Endothelial cell of umbilical vein (primary cell): ENCODE data around the gene NR6A1. TPM values are rescaled to one million over a fixed set of nuclear protein-coding genes. Genes with fewer than 3 reads are reported as not detected.

ENCODE experiments used
- BruUV-seq: library from RNA; stranded (reverse); fragments of 400-500 nt; replicated peaks from 2 replicates; lab custom pipeline; 2021; lab: Mats Ljungman, UMichigan
- CTCF ChIA-PET: fragments of 300-600, 350-600 bp; sonication (Branson Sonifier 250); formaldehyde crosslinking; loops from one replicate; lab custom pipeline; 2021; ENCODE audit warnings: antibody characterized with exemption, inconsistent platforms; lab: Charles Lee
- POLR2A ChIA-PET: fragments of 300-600, 350-600 bp; sonication (Branson Sonifier 250); formaldehyde crosslinking; loops from one replicate; lab custom pipeline; 2021; ENCODE audit warnings: antibody characterized with exemption, inconsistent platforms; lab: Charles Lee
- DNase-seq: peaks from one replicate; pipeline ENCODE4 v3.0.0-alpha.2; 2011; ENCODE audit warnings: low read depth, low spot score
- FAIRE-seq: peaks from 2 replicates; lab custom pipeline; 2011; peaks lifted over from hg19 to GRCh38; lab: Jason Lieb, UNC
- H2AFZ ChIP-seq: 2 replicates; pipeline ENCODE4 v1.6.0; 2012; ENCODE audit warnings: low read depth, low read length, control low read depth, inconsistent platforms
- H3K27ac ChIP-seq: 2 replicates; pipeline ENCODE4 v1.5.1; 2011; ENCODE audit warnings: low read depth, mild to moderate bottlenecking, control low read depth, low read length, moderate library complexity; ENCODE audit not compliant: insufficient read depth
- H3K27me3 ChIP-seq, 2 experiments: 2 replicates each; pipeline versions ENCODE4 v1.6.0 to v1.6.1; 2011; ENCODE audit warnings: low read length in 2 of 2, mixed read lengths in 1 of 2; ENCODE audit not compliant: control insufficient read depth in 2 of 2, insufficient read depth in 2 of 2
- H3K36me3 ChIP-seq, 2 experiments: 2 replicates in 1 of 2; 3 replicates in 1 of 2; pipeline ENCODE4 v1.5.1; 2011; ENCODE audit warnings: low read length in 2 of 2, mild to moderate bottlenecking in 1 of 2, moderate library complexity in 1 of 2; ENCODE audit not compliant: control insufficient read depth in 2 of 2, insufficient read depth in 2 of 2; ENCODE audit errors: extremely low read depth in 1 of 2
- H3K4me1 ChIP-seq: 3 replicates; pipeline ENCODE4 v1.5.1; 2011; ENCODE audit warnings: mild to moderate bottlenecking, low read length; ENCODE audit not compliant: control insufficient read depth, insufficient read depth; ENCODE audit errors: extremely low read depth
- H3K4me2 ChIP-seq: 2 replicates; pipeline ENCODE4 v1.6.1; 2011; ENCODE audit warnings: low read length, control low read depth, mixed read lengths; ENCODE audit not compliant: insufficient read depth
- H3K4me3 ChIP-seq, 3 experiments: fragments of 200-600 bp in 1 of 3; sonication (generic), shearing (Covaris generic) in 1 of 3; replicated peaks in 1 of 3; 2 replicates each; pipeline ENCODE4 v1.5.1; 2011 to 2016; ENCODE audit warnings: control low read depth in 3 of 3, low read length in 3 of 3, mild to moderate bottlenecking in 2 of 3, inconsistent platforms in 1 of 3, low read depth in 1 of 3, moderate library complexity in 1 of 3; ENCODE audit not compliant: insufficient read depth in 1 of 3
- H3K79me2 ChIP-seq: 2 replicates; pipeline ENCODE4 v1.6.0; 2012; ENCODE audit warnings: low read length, inconsistent platforms; ENCODE audit not compliant: control insufficient read depth, insufficient read depth
- H3K9ac ChIP-seq: replicated peaks from 2 replicates; pipeline ENCODE3; 2011; ENCODE audit warnings: low read length, control low read depth; ENCODE audit not compliant: insufficient read depth; ENCODE audit errors: extremely low read depth
- H3K9me1 ChIP-seq: replicated peaks from 3 replicates; pipeline ENCODE4 v1.6.0; 2011; ENCODE audit warnings: mild to moderate bottlenecking, low read length; ENCODE audit not compliant: control insufficient read depth, insufficient read depth; ENCODE audit errors: extremely low read depth
- H3K9me3 ChIP-seq: replicated peaks from 2 replicates; pipeline ENCODE4 v1.5.1; 2012; ENCODE audit warnings: low read length, inconsistent platforms; ENCODE audit not compliant: control insufficient read depth, insufficient read depth
- H4K20me1 ChIP-seq: replicated peaks from 2 replicates; pipeline ENCODE3; 2011; ENCODE audit warnings: mild to moderate bottlenecking, low read length; ENCODE audit not compliant: control insufficient read depth, insufficient read depth; ENCODE audit errors: extremely low read depth
- CTCF ChIP-seq, 2 donors: IDR thresholded peaks; 1 replicate in 1 of 2; 2 replicates in 1 of 2; pipeline ENCODE4 v1.5.1; 2011; ENCODE audit warnings: low read length in 2 of 2, mild to moderate bottlenecking in 2 of 2, moderate library complexity in 2 of 2, control low read depth in 1 of 2, inconsistent platforms in 1 of 2, low read depth in 1 of 2; ENCODE audit not compliant: insufficient read depth in 1 of 2; ENCODE audit errors: extremely low read depth in 1 of 2
- EZH2 ChIP-seq: IDR thresholded peaks from 2 replicates; pipeline ENCODE4 v1.6.1; 2012; ENCODE audit warnings: borderline replicate concordance, low read depth, mild to moderate bottlenecking, moderate library complexity, low read length, inconsistent platforms; ENCODE audit not compliant: severe bottlenecking
- FOS ChIP-seq: IDR thresholded peaks from 2 replicates; pipeline ENCODE4 v1.6.1; 2011; ENCODE audit warnings: mild to moderate bottlenecking, low read length, moderate library complexity, borderline replicate concordance; ENCODE audit not compliant: insufficient read depth
- GATA2 ChIP-seq: IDR thresholded peaks from 2 replicates; pipeline ENCODE4 v1.7.0; 2011; ENCODE audit warnings: low read depth, mild to moderate bottlenecking, moderate library complexity, mixed read lengths, low read length; ENCODE audit not compliant: insufficient read length, insufficient read depth
- JUN ChIP-seq: IDR thresholded peaks from 2 replicates; pipeline ENCODE4 v1.6.1; 2011; ENCODE audit warnings: borderline replicate concordance, low read depth; ENCODE audit not compliant: insufficient read length, insufficient read depth
- MAX ChIP-seq: IDR thresholded peaks from 2 replicates; pipeline ENCODE4 v1.6.1; 2011; ENCODE audit not compliant: insufficient read depth, insufficient read length
- MYC ChIP-seq: IDR thresholded peaks from one replicate; pipeline ENCODE4 v1.6.1; 2011; ENCODE audit warnings: mild to moderate bottlenecking, low read depth, low read length
- POLR2A ChIP-seq: IDR thresholded peaks from 2 replicates; pipeline ENCODE4 v1.6.1; 2012; ENCODE audit warnings: low read depth, mild to moderate bottlenecking, control low read depth, low read length
- POLR2AphosphoS5 ChIP-seq: IDR thresholded peaks from 2 replicates; pipeline ENCODE4 v1.6.1; 2012; ENCODE audit warnings: low read depth, mild to moderate bottlenecking, control low read depth, low read length, moderate library complexity; ENCODE audit not compliant: insufficient read depth
- dilution Hi-C: fragments of 300-500 bp; cut with MboI; formaldehyde crosslinking; loops from one replicate; pipeline ENCODE4 v1.15.0; 2019; ENCODE audit warnings: low sequenced_read_pairs; ENCODE audit not compliant: extremely low pct_ligation_motif_present
- intact Hi-C: fragments of 100-400 bp; cut with micrococcal nuclease; formaldehyde crosslinking; loops from one replicate; pipeline ENCODE4 v1.10.0; 2022
- polyA plus RNA-seq, 4 experiments: library from polyadenylated mRNA; depleted of rRNA in 3 of 4; stranded (reverse) in 3 of 4; unstranded in 1 of 4; fragments of >200 nt; gene quantifications; 2 replicates each; pipeline versions ENCODE4 v1.2.1 to v1.2.3, GENCODE V29; 2011 to 2012; ENCODE audit warnings: missing spikeins in 1 of 4
- total RNA-seq: library from RNA; stranded (reverse); gene quantifications from 2 replicates; pipeline ENCODE4 v1.2.3, GENCODE V29; 2021

Gene NR6A1
- total and polyA plus RNA-seq, 2 donors (not counting 3 experiments of a cell fraction or from before 2014, with no cell fraction given), result 0.17 to 1.2 TPM

DNA sequence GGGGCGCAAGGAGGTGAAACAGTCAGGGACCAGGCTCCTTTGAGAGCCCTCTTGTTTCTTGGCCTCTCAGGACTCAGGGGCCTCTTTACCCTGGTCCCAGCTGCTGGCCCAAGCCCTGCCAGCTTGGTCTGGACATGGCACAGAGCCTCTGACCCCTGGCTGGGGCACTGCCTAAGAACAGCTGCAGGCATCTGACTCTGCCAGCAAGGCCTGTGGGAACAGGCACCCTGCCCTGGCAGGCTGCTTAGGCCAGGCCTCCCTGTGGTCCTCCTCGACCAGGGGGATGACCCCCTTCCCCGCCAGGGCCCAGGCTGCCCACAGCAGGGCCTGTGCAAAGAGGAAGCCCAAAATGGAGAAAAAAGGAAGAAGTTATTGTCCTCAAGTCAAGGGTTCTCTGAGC is 31.3 kb upstream of the NR6A1 start:
- Histone ChIP-seq H3K79me2 (no peaks in the 10 kb centered on the region), H3K9me1 (no peaks in the 10 kb centered on the region), H4K20me1 (no peaks in the 10 kb centered on the region), H2AFZ (no peak overlapping the region), H3K4me3 (no peak overlapping the region), H3K27ac (no peak overlapping the region), H3K36me3 (no peaks in the 10 kb centered on the region), H3K9ac (no peak overlapping the region), H3K27me3 (peaks cover 10 to 12% of the 10 kb centered on the region in 2 experiments), H3K9me3 (no peaks in the 10 kb centered on the region), H3K4me1 (peaks cover 8% of the 10 kb centered on the region), H3K4me2 (no peak overlapping the region)
- FAIRE-seq (no peak), DNase-seq (no peak)
- CTCF ChIA-PET, result interaction anchor here (1.1 to 1.2 kb wide), 2 partner anchors 37 to 51 kb away, joined by 3 read pairs; partner anchors contain the start of gene WDR38
- no TSS peak for BruUV-seq
- POLR2A ChIA-PET, result no interaction called here
- intact Hi-C loops, result no loop called here
- TF ChIP-seq POLR2AphosphoS5, result no peak
- no peak for TF ChIP-seq EZH2
- TF ChIP-seq JUN, result no peak
- no peak for TF ChIP-seq POLR2A
- TF ChIP-seq FOS, result no peak
- no peak for TF ChIP-seq MAX
- TF ChIP-seq GATA2, result no peak
- no peak for TF ChIP-seq CTCF (IDR thresholded peaks at IDR 0.05; ENCODE audit: extremely low read depth in 1 of 2, insufficient read depth in 1 of 2, low read depth in 1 of 2, low read length in 2 of 2)
- no peak for TF ChIP-seq MYC
- dilution Hi-C loops, result no loop called here
